Measurements from ENCODE around the gene FCER1G.

The FCER1G gene

DNA sequence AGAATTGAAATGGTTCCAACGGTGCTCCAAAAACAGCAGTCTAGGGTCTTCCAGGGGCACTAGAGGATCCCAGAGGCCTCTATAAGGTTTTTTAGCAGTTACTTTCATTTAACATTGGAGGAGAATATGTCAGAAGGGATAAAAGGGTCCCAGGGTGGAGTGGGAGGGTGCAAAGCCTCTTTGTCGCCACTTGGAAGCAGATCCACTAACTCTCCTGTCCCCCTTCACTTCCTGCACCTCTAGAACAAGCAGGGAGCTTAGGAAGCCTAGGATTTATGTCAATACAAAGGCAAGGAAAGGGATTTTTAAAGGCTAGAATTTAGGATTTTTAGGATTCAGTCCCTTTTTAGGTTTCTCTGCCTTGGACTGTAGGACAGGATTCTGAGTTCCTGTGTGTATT lies 51.7 kb downstream of the FCER1G start:
- Histone ChIP-seq H3K27ac (no peak overlapping the region), H3K4me3 (ENCODE audit: low read depth, low read length) (no peak overlapping the region), H3K27me3 (ENCODE audit: insufficient read depth, low read depth, severe bottlenecking) (peaks cover 94% of the 10 kb centered on the region), H3K36me3 (no peaks in the 10 kb centered on the region), H3K9me3 (ENCODE audit: severe bottlenecking) (peaks cover 7% of the 10 kb centered on the region)
- TF ChIP-seq, protein P1, sequence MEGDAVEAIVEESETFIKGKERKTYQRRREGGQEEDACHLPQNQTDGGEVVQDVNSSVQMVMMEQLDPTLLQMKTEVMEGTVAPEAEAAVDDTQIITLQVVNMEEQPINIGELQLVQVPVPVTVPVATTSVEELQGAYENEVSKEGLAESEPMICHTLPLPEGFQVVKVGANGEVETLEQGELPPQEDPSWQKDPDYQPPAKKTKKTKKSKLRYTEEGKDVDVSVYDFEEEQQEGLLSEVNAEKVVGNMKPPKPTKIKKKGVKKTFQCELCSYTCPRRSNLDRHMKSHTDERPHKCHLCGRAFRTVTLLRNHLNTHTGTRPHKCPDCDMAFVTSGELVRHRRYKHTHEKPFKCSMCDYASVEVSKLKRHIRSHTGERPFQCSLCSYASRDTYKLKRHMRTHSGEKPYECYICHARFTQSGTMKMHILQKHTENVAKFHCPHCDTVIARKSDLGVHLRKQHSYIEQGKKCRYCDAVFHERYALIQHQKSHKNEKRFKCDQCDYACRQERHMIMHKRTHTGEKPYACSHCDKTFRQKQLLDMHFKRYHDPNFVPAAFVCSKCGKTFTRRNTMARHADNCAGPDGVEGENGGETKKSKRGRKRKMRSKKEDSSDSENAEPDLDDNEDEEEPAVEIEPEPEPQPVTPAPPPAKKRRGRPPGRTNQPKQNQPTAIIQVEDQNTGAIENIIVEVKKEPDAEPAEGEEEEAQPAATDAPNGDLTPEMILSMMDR (IDR thresholded peaks at IDR 0.05; ENCODE audit: low read depth, low read length): no peak
- no peak for DNase-seq

DNA sequence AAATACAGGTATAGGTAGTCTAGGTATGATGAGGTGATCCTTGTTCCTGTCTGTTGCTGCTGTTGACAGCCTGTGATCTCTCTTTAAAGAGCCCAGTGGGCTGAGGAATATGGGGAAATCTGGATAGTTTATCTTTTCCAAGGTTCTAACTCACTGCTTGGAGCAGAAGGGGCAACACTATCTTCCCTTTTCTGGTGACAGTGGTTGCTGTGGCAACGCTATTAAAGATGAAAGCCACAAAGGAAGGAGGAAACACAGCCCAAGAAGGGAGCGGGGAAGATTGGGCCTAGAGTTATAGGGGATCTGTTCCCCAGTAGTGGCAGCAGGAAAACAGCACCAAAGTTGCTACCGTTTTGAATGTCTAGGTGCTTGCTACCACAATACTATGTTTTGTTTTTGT lies 52.2 kb downstream of the FCER1G start:
- H3K4me3 ChIP-seq (ENCODE audit: low read depth, low read length): no peak overlapping the region
- no peak overlapping the region for H3K27ac ChIP-seq
- no peaks in the 10 kb centered on the region for H3K36me3 ChIP-seq
- peaks cover 94% of the 10 kb centered on the region for H3K27me3 ChIP-seq (ENCODE audit: insufficient read depth, low read depth, severe bottlenecking)
- DNase-seq: no peak
- peaks cover 7% of the 10 kb centered on the region for H3K9me3 ChIP-seq (ENCODE audit: severe bottlenecking)
- TF ChIP-seq, protein P1 (IDR thresholded peaks at IDR 0.05; ENCODE audit: low read depth, low read length): no peak

Data from WERI-Rb-1 (cell line).